Measurements from ENCODE around the gene DLX3.

DLX3 gene

DNA sequence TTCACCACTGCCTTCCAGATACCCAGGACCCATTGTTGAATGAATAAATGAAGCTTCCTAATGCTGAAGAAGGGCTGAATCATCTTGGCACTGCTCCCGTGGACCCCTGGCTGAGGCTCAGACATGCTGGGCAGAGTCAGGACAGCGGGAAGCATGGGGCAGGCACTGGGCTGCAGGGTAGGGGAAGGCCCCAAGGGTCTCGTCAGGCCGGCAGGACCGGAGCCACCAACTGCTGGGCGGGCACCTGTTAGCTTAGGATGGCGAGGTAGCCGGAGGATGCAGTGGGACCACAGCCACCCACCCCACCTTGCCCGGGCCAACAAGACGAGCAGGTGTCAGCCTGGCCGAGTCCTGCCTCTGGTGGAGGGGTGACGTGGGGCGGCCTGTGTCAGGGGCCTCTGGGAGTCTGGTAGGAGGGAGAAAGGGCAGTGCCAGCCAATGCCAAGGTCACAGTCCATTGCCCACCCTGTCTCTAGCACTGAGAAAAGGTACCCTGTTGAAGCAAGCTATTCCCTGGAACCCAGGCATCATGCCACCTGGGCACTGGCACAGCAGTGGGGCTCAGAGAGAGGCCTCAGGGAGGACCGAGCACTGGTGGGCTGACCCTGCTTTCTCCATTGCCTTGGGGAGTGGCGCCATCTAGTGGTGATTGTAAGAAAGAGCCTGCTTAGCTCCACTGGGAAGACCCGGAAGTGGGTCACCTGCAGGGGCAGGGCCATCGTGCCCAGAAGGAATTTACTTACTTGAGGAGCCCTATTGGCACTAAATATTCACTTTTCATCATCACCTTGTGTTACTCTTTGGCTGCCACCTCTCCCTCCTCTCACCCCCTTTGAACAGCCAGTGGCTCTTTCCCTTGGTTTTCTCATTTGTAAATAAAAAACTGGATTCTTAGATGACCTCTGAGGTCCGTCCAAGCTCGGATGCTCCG lies 3.0 kb upstream of the DLX3 start:
- Histone ChIP-seq H3K27ac (ENCODE audit: low read depth, low read length) (no peak overlapping the region), H2BK5ac (ENCODE audit: low read length) (no peak overlapping the region), H3K79me2 (ENCODE audit: control insufficient read depth, insufficient read depth, low read length) (no peaks in the 10 kb centered on the region), H3K27me3 (ENCODE audit: insufficient read depth, low read length, poor library complexity) (peaks cover 21% of the 10 kb centered on the region), H4K5ac (ENCODE audit: low read length) (no peak overlapping the region), H3K4ac (ENCODE audit: low read depth, low read length) (no peak overlapping the region), H3K18ac (ENCODE audit: low read length) (no peak overlapping the region), H3K36me3 (ENCODE audit: control insufficient read depth, insufficient read depth, low read length) (no peaks in the 10 kb centered on the region), H3K4me2 (ENCODE audit: low read length) (no peak overlapping the region), H4K8ac (ENCODE audit: low read depth, low read length) (no peak overlapping the region), H3K79me1 (ENCODE audit: low read length) (no peaks in the 10 kb centered on the region), H3K23ac (ENCODE audit: low read length) (no peak overlapping the region), H2BK120ac (ENCODE audit: low read depth, low read length) (no peak overlapping the region), H3K4me1 (ENCODE audit: control insufficient read depth, low read depth, low read length) (peaks cover under 1% of the 10 kb centered on the region), H2AK5ac (ENCODE audit: low read length) (no peak overlapping the region), H2BK15ac (replicated peaks; ENCODE audit: low read depth) (no peak overlapping the region), H3K9ac (ENCODE audit: low read length) (no peak overlapping the region), H3K4me3 (ENCODE audit: low read length) (no peak overlapping the region), H3K56ac (ENCODE audit: low read length) (no peak overlapping the region)
- WGBS (ENCODE audit: extremely low coverage, insufficient coverage, low lambda C conversion rate): no CpG with 5 or more reads among the region's 20 CpGs
- DNase-seq: peak; percentile 92

DNA sequence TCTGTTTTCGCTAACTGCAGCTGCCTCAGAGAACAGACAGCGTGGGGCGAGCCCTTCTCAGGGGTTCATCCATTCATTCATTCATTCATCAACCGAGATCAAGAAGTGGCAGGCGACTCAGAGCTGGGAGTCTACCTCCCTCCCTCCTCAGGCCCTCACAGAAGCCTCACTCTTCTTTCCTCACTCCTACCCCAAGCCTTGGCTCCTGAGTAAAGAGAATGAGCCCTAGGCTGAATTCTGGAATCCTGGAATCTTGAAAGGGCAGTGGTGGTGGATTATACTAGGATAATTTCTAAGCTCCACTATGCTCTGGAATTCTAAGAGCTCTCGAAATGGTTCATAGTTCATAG lies 2.3 kb upstream of the DLX3 start:
- Histone ChIP-seq H3K27me3 (ENCODE audit: insufficient read depth, low read length, poor library complexity) (peaks cover 28% of the 10 kb centered on the region), H3K4me1 (ENCODE audit: control insufficient read depth, low read depth, low read length) (peaks cover 3% of the 10 kb centered on the region), H3K4ac (ENCODE audit: low read depth, low read length) (no peak overlapping the region), H3K23ac (ENCODE audit: low read length) (no peak overlapping the region), H2BK5ac (ENCODE audit: low read length) (no peak overlapping the region), H3K36me3 (ENCODE audit: control insufficient read depth, insufficient read depth, low read length) (no peaks in the 10 kb centered on the region), H2BK15ac (replicated peaks; ENCODE audit: low read depth) (no peak overlapping the region), H3K79me2 (ENCODE audit: control insufficient read depth, insufficient read depth, low read length) (no peaks in the 10 kb centered on the region), H3K4me2 (ENCODE audit: low read length) (no peak overlapping the region), H3K56ac (ENCODE audit: low read length) (no peak overlapping the region), H3K4me3 (ENCODE audit: low read length) (no peak overlapping the region), H3K79me1 (ENCODE audit: low read length) (no peaks in the 10 kb centered on the region), H3K27ac (ENCODE audit: low read depth, low read length) (no peak overlapping the region), H4K5ac (ENCODE audit: low read length) (no peak overlapping the region), H2AK5ac (ENCODE audit: low read length) (no peak overlapping the region), H2BK120ac (ENCODE audit: low read depth, low read length) (no peak overlapping the region), H3K18ac (ENCODE audit: low read length) (no peak overlapping the region), H4K8ac (ENCODE audit: low read depth, low read length) (no peak overlapping the region), H3K9ac (ENCODE audit: low read length) (no peak overlapping the region)
- DNase-seq: no peak
- WGBS (ENCODE audit: extremely low coverage, insufficient coverage, low lambda C conversion rate): no CpG with 5 or more reads among the region's 6 CpGs

DNA sequence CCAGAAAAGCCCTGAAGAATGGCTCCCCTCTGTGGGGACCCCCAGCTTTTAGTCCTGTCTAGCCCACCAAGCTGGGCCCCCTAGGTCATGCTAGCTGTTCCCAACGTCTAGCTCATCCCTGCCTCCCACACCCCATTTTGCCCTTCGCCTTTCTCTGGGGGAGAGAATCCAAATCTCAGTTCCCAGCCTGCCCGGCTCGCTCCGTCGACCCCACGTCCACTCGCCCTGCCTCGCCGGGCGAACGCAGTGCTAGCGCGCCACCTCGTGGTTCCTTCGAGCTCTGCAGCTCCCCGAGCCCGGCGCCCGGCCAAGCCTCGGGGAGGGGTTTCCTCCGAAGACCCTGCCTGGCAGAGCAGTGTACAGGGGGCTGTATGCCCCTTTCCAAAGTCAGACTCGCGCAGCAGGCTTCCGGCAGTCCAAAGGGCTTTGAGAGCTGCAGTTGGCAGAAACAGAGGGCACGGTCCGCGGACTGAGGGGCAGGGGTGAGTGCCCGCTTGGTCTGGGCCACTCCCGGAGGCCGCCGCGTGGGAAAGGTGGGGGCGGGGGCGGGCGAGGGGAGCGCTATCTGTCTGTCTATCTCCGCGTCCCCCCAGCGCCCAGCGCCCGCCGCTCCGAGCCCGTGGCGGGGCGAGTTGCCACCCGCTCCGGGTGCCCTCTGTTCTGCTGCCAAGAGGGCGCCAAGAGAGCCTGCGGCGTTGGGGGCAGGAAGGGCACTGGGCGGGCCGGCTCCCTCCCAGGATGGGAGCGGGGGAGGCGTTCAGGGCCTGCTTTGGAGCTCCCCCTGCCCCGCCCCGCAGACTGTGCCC lies 1.7 kb upstream of the DLX3 start:
- H4K5ac ChIP-seq (ENCODE audit: low read length): no peak overlapping the region
- peak overlapping the region; percentile 65 for H3K9ac ChIP-seq (ENCODE audit: low read length)
- no peak overlapping the region for H3K4ac ChIP-seq (ENCODE audit: low read depth, low read length)
- H3K4me1 ChIP-seq (ENCODE audit: control insufficient read depth, low read depth, low read length): peaks cover 3% of the 10 kb centered on the region
- H3K4me2 ChIP-seq (ENCODE audit: low read length): peak overlapping the region; percentile 74
- H3K23ac ChIP-seq (ENCODE audit: low read length): no peak overlapping the region
- peaks cover 34% of the 10 kb centered on the region for H3K27me3 ChIP-seq (ENCODE audit: insufficient read depth, low read length, poor library complexity)
- peak overlapping the region; percentile 33 for H3K4me3 ChIP-seq (ENCODE audit: low read length)
- no peak overlapping the region for H2BK120ac ChIP-seq (ENCODE audit: low read depth, low read length)
- no peak overlapping the region for H4K8ac ChIP-seq (ENCODE audit: low read depth, low read length)
- DNase-seq: peak; percentile 40
- H2AK5ac ChIP-seq (ENCODE audit: low read length): no peak overlapping the region
- no peak overlapping the region for H3K18ac ChIP-seq (ENCODE audit: low read length)
- no peak overlapping the region for H2BK15ac ChIP-seq (replicated peaks; ENCODE audit: low read depth)
- H3K27ac ChIP-seq (ENCODE audit: low read depth, low read length): no peak overlapping the region
- H3K36me3 ChIP-seq (ENCODE audit: control insufficient read depth, insufficient read depth, low read length): no peaks in the 10 kb centered on the region
- H2BK5ac ChIP-seq (ENCODE audit: low read length): no peak overlapping the region
- peak overlapping the region; percentile 87 for H3K56ac ChIP-seq (ENCODE audit: low read length)
- H3K79me2 ChIP-seq (ENCODE audit: control insufficient read depth, insufficient read depth, low read length): no peaks in the 10 kb centered on the region
- H3K79me1 ChIP-seq (ENCODE audit: low read length): no peaks in the 10 kb centered on the region
- no CpG with 5 or more reads among the region's 58 CpGs for WGBS (ENCODE audit: extremely low coverage, insufficient coverage, low lambda C conversion rate)

DNA sequence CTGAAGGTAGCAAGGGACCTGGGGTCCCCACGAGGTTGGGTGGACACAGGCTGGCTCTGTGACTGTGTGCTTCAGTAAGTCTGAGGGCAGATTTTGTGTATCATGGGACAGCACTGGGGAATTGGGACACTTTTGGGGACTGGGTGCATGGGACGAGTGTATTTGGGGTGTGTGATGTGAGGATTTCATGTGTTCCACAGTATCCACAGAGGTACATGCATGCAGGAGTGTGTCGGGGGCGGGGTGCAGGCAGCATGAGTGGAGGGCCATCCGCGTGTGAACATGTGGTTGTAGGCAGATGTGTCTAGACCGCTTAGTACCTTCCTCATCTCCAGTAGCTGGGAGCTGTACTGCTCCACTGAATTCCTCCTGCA lies 1.1 kb upstream of the DLX3 start:
- H3K79me1 ChIP-seq (ENCODE audit: low read length): no peaks in the 10 kb centered on the region

DNA sequence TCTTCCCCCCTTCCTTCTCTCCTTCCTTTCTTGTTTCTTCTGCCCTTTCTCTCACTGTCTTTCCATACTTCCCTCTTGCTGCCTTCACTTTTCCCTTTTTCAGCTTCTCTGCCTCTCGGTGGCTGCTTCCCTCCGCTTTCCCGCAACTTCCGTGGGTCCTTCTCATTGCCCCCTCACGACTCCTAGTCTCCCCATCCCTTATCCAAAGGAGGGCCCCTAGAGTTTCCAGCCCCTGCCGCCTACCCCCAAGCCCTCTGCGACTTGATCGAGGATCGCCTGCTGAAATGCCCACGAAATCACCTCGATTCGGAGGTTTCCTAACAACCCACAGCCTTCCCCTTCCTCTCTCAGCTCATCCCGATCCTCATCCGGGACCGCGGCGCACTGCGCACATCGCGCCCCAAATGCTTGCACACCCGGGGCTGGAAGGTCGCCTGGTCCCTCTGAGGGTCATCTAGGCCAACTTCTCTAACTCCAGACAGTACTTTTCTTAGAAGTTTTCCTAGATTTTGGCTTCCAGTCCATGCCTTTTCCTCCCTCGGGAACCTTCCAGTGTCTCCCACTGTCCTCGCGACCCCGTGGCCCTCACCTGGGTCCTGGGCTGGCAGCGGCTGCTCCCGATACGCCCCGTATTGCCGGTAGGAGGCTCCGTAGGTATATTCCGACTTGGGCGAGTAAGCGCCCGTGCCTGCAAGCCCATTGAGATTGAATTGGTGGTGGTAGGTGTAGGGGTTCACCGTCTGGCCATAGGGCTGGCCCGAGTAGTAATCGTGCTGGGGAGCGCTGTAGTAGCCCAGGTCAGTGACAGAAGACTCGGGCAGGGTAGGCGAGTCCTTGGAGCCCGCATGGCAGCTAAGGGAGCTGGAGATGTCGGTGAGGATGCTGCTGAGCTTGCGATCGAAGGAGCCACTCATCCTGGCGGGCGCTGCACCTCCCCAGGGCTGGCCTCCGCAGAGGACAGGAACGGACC lies 654 bp downstream of the DLX3 start:
- Histone ChIP-seq H3K79me2 (ENCODE audit: control insufficient read depth, insufficient read depth, low read length) (no peaks in the 10 kb centered on the region), H3K27me3 (ENCODE audit: insufficient read depth, low read length, poor library complexity) (peaks cover 48% of the 10 kb centered on the region), H3K56ac (ENCODE audit: low read length) (peak overlapping the region; percentile 49), H4K5ac (ENCODE audit: low read length) (no peak overlapping the region), H3K36me3 (ENCODE audit: control insufficient read depth, insufficient read depth, low read length) (no peaks in the 10 kb centered on the region), H3K18ac (ENCODE audit: low read length) (no peak overlapping the region), H3K23ac (ENCODE audit: low read length) (no peak overlapping the region), H2BK120ac (ENCODE audit: low read depth, low read length) (no peak overlapping the region), H2BK5ac (ENCODE audit: low read length) (no peak overlapping the region), H3K4me1 (ENCODE audit: control insufficient read depth, low read depth, low read length) (peaks cover 3% of the 10 kb centered on the region), H2BK15ac (replicated peaks; ENCODE audit: low read depth) (no peak overlapping the region), H2AK5ac (ENCODE audit: low read length) (no peak overlapping the region), H3K4me2 (ENCODE audit: low read length) (peak overlapping the region; percentile 55), H3K9ac (ENCODE audit: low read length) (peak overlapping the region; percentile 33), H3K27ac (ENCODE audit: low read depth, low read length) (no peak overlapping the region), H3K4ac (ENCODE audit: low read depth, low read length) (no peak overlapping the region), H4K8ac (ENCODE audit: low read depth, low read length) (no peak overlapping the region), H3K79me1 (ENCODE audit: low read length) (no peaks in the 10 kb centered on the region), H3K4me3 (ENCODE audit: low read length) (no peak overlapping the region)
- WGBS (ENCODE audit: extremely low coverage, insufficient coverage, low lambda C conversion rate): no CpG with 5 or more reads among the region's 50 CpGs
- peak; percentile 64 for DNase-seq

More for the DNA sequence above, 1.1 kb upstream of the DLX3 start:
- no peak overlapping the region for H2BK5ac ChIP-seq (ENCODE audit: low read length)
- no peak overlapping the region for H3K4me3 ChIP-seq (ENCODE audit: low read length)
- no peak overlapping the region for H2AK5ac ChIP-seq (ENCODE audit: low read length)
- H3K56ac ChIP-seq (ENCODE audit: low read length): no peak overlapping the region
- no peak overlapping the region for H3K4ac ChIP-seq (ENCODE audit: low read depth, low read length)
- no peaks in the 10 kb centered on the region for H3K79me2 ChIP-seq (ENCODE audit: control insufficient read depth, insufficient read depth, low read length)
- no peak overlapping the region for H3K4me2 ChIP-seq (ENCODE audit: low read length)
- H3K9ac ChIP-seq (ENCODE audit: low read length): no peak overlapping the region
- H4K8ac ChIP-seq (ENCODE audit: low read depth, low read length): no peak overlapping the region
- H3K23ac ChIP-seq (ENCODE audit: low read length): peak overlapping the region; percentile 81
- DNase-seq: no peak
- H3K36me3 ChIP-seq (ENCODE audit: control insufficient read depth, insufficient read depth, low read length): no peaks in the 10 kb centered on the region
- H2BK120ac ChIP-seq (ENCODE audit: low read depth, low read length): no peak overlapping the region
- no peak overlapping the region for H3K18ac ChIP-seq (ENCODE audit: low read length)
- H3K27me3 ChIP-seq (ENCODE audit: insufficient read depth, low read length, poor library complexity): peaks cover 39% of the 10 kb centered on the region
- no peak overlapping the region for H3K27ac ChIP-seq (ENCODE audit: low read depth, low read length)
- no peak overlapping the region for H2BK15ac ChIP-seq (replicated peaks; ENCODE audit: low read depth)
- H4K5ac ChIP-seq (ENCODE audit: low read length): no peak overlapping the region
- H3K4me1 ChIP-seq (ENCODE audit: control insufficient read depth, low read depth, low read length): peaks cover 3% of the 10 kb centered on the region
- WGBS (ENCODE audit: extremely low coverage, insufficient coverage, low lambda C conversion rate): no CpG with 5 or more reads among the region's 7 CpGs

Measured in mesendoderm (in vitro differentiated cells).